ENCODE data around the gene DUSP19. TPM values are rescaled to one million over a fixed set of nuclear protein-coding genes. Genes with fewer than 3 reads are reported as not detected.

DUSP19 gene
- total and polyA plus RNA-seq, 8 donors, result 4.1 to 7.0 (median 5.6) TPM

GRCh38 chr2:183049420-183049819 lies 29.1 kb upstream of the DUSP19 start:
- no peaks in the 10 kb centered on the region for H3K36me3 ChIP-seq
- H3K4me1 ChIP-seq, result no peaks in the 10 kb centered on the region
- peaks cover 0 to 51% of the 10 kb centered on the region in 2 donors for H3K27me3 ChIP-seq
- no peak overlapping the region for H3K27ac ChIP-seq
- peaks cover 0 to 16% of the 10 kb centered on the region in 2 donors for H3K9me3 ChIP-seq
- intact Hi-C loops (cut with DNase I), result no loop called here
- no peak for TF ChIP-seq CTCF (IDR thresholded peaks at IDR 0.05)
- H3K4me3 ChIP-seq, result no peak overlapping the region
- DNase-seq (no peak), ATAC-seq (no peak)

- no peak for DNase-seq
- no peaks in the 10 kb centered on the region for H3K9me3 ChIP-seq
- no peaks in the 10 kb centered on the region for H3K36me3 ChIP-seq
- H3K4me3 ChIP-seq, result no peak overlapping the region
- ATAC-seq, result no peak
- no peak for TF ChIP-seq CTCF (IDR thresholded peaks at IDR 0.05)
- no peak overlapping the region for H3K27ac ChIP-seq
- intact Hi-C loops (cut with DNase I), result no loop called here
- peaks cover 0 to 12% of the 10 kb centered on the region in 2 donors for H3K27me3 ChIP-seq
- H3K4me1 ChIP-seq, result no peaks in the 10 kb centered on the region
Measured at GRCh38 chr2:183057333-183057985, 21.1 kb upstream of the DUSP19 start.

GRCh38 chr2:183059561-183059960 lies 19.0 kb upstream of the DUSP19 start:
- H3K9me3 ChIP-seq, result no peaks in the 10 kb centered on the region
- peaks cover 0 to 6% of the 10 kb centered on the region in 2 donors for H3K27me3 ChIP-seq
- no peaks in the 10 kb centered on the region for H3K36me3 ChIP-seq
- ATAC-seq (peak; percentile 58), DNase-seq (no peak)
- H3K27ac ChIP-seq, result no peak overlapping the region
- H3K4me3 ChIP-seq, result no peak overlapping the region
- no peak for TF ChIP-seq CTCF (IDR thresholded peaks at IDR 0.05)
- no peaks in the 10 kb centered on the region for H3K4me1 ChIP-seq
- intact Hi-C loops (cut with DNase I), result no loop called here

- no peak for ATAC-seq
- intact Hi-C loops (cut with DNase I), result no loop called here
- Histone ChIP-seq H3K9me3 (no peaks in the 10 kb centered on the region), H3K27me3 (peaks cover 0 to 12% of the 10 kb centered on the region in 2 donors), H3K27ac (no peak overlapping the region), H3K36me3 (no peaks in the 10 kb centered on the region), H3K4me3 (no peak overlapping the region), H3K4me1 (no peaks in the 10 kb centered on the region)
- DNase-seq, result no peak
- no peak for TF ChIP-seq CTCF (IDR thresholded peaks at IDR 0.05)
Measured at GRCh38 chr2:183060571-183061231, 17.8 kb upstream of the DUSP19 start.

- H3K4me3 ChIP-seq, result no peak overlapping the region
- intact Hi-C loops (cut with DNase I), result no loop called here
- no peak for ATAC-seq
- TF ChIP-seq CTCF (IDR thresholded peaks at IDR 0.05), result no peak
- no peak overlapping the region for H3K27ac ChIP-seq
- H3K36me3 ChIP-seq, result no peaks in the 10 kb centered on the region
- H3K4me1 ChIP-seq, result no peaks in the 10 kb centered on the region
- no peak for DNase-seq
- H3K27me3 ChIP-seq, result peaks cover 0 to 12% of the 10 kb centered on the region in 2 donors
- no peaks in the 10 kb centered on the region for H3K9me3 ChIP-seq
Measured at GRCh38 chr2:183063083-183063482, 15.5 kb upstream of the DUSP19 start.

Data from left lung (tissue), 10 donors.